Stomach (tissue), 4 donors: ENCODE results near the gene HELZ2.

ENCODE experiments used
- EP300 ChIP-seq: sonication (generic); formaldehyde crosslinking; IDR thresholded peaks from one replicate; pipeline ENCODE4 v1.6.1; 2017; ENCODE audit warnings: antibody characterized with exemption
- POLR2A ChIP-seq, 4 donors: fragments of 450-650 bp; IDR thresholded peaks; one replicate each; pipeline ENCODE4 v1.6.1; 2016; ENCODE audit warnings: antibody characterized with exemption in 4 of 4, control low read depth in 2 of 4, mild to moderate bottlenecking in 1 of 4, moderate library complexity in 1 of 4
- POLR2AphosphoS5 ChIP-seq, 3 donors: sonication (generic); formaldehyde crosslinking; IDR thresholded peaks; one replicate each; pipeline ENCODE4 v1.6.1; 2016; ENCODE audit warnings: antibody characterized with exemption in 3 of 3
- TF ChIP-seq, protein P1 (sequence below), 7 experiments: fragments of 450-650 bp in 4 of 7; fragments of 200-600 bp in 3 of 7; sonication (generic) in 3 of 7; IDR thresholded peaks; one replicate each; pipeline ENCODE4 v1.5.1; 2016 to 2019; ENCODE audit warnings: antibody characterized with exemption in 7 of 7, control low read depth in 2 of 7, mild to moderate bottlenecking in 1 of 7

DNA sequence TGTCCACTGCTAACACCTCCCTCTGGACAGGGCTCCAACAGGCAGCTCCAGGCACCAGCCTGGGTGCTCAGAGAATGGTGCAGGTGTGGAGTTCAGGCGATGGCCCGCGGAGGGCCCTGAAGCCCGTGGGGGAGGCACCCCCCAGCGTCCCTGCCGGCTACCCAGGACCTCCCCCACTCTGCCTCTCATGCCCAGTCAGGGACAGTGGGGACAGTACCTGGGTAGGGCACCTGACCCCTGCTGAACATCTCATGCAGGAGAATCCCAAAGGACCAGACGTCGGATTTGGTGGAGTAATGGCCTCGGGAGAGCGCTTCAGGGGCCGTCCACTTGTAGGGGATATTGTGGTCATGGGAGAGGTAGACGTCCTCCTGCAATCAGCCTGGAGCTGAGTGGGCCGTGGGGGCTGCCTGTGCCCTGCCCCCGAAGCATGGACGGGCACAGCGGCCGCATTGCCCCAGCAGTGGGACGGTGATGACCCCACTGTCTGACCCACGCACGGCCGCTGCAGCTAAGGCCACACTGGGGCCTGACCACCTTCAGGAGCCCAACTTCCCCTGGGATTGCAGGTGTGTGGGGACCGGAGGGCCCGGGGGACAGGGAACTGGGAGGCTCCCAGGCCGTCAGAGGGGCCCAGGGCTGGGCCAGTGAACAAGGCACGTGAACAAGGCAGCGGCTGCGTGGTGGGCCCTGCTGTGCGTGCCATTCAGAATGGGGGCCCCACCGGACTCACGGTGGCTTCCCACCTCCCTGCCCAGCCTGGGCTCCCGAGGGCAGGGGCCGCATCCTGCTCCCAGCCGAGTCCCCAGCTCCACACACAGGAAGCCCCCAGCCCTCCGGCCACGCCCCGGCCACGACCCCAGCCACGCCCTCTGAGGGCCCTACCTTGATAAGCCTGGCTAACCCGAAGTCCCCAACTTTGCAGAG, 43.9 kb downstream of the HELZ2 start:
- no peak for TF ChIP-seq POLR2A (IDR thresholded peaks at IDR 0.05)
- TF ChIP-seq, protein P1, sequence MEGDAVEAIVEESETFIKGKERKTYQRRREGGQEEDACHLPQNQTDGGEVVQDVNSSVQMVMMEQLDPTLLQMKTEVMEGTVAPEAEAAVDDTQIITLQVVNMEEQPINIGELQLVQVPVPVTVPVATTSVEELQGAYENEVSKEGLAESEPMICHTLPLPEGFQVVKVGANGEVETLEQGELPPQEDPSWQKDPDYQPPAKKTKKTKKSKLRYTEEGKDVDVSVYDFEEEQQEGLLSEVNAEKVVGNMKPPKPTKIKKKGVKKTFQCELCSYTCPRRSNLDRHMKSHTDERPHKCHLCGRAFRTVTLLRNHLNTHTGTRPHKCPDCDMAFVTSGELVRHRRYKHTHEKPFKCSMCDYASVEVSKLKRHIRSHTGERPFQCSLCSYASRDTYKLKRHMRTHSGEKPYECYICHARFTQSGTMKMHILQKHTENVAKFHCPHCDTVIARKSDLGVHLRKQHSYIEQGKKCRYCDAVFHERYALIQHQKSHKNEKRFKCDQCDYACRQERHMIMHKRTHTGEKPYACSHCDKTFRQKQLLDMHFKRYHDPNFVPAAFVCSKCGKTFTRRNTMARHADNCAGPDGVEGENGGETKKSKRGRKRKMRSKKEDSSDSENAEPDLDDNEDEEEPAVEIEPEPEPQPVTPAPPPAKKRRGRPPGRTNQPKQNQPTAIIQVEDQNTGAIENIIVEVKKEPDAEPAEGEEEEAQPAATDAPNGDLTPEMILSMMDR (IDR thresholded peaks at IDR 0.05) = no peak
- no peak for TF ChIP-seq EP300
- no peak for TF ChIP-seq POLR2AphosphoS5 (IDR thresholded peaks at IDR 0.05)
